Hepatocyte (in vitro differentiated cells): Measurements from ENCODE around the gene MLC1. TPM values are rescaled to one million over a fixed set of nuclear protein-coding genes. Genes with fewer than 3 reads are reported as not detected.

Source experiments
- DNase-seq: peaks from one replicate; pipeline ENCODE4 v3.0.0-alpha.2; 2016; ENCODE audit warnings: low spot score
- H2AFZ ChIP-seq: fragments of 200-600 bp; sonication (generic); 2 replicates; pipeline ENCODE4 v1.6.0; 2016; ENCODE audit warnings: antibody characterized with exemption, mild to moderate bottlenecking
- H3K27ac ChIP-seq: fragments of 200-600 bp; sonication (generic); 2 replicates; pipeline ENCODE4 v1.5.1; 2016; ENCODE audit warnings: mild to moderate bottlenecking
- H3K27me3 ChIP-seq: fragments of 200-600 bp; sonication (generic); 2 replicates; pipeline ENCODE4 v1.6.1; 2016
- H3K36me3 ChIP-seq: fragments of 200-600 bp; sonication (generic); replicated peaks from 2 replicates; pipeline ENCODE4 v1.5.1; 2016; ENCODE audit warnings: low read depth; ENCODE audit not compliant: insufficient read depth
- H3K4me1 ChIP-seq: fragments of 200-600 bp; sonication (generic); 2 replicates; pipeline ENCODE4 v1.5.1; 2016; ENCODE audit warnings: mild to moderate bottlenecking, moderate library complexity; ENCODE audit not compliant: insufficient read depth
- H3K4me2 ChIP-seq: fragments of 200-600 bp; sonication (generic); 2 replicates; pipeline ENCODE4 v1.6.0; 2016
- H3K4me3 ChIP-seq: fragments of 200-600 bp; sonication (generic); 2 replicates; pipeline ENCODE4 v1.5.1; 2016; ENCODE audit warnings: mild to moderate bottlenecking
- H3K79me2 ChIP-seq: fragments of 200-600 bp; sonication (generic); 2 replicates; pipeline ENCODE4 v1.6.0; 2017; ENCODE audit warnings: mild to moderate bottlenecking
- H3K9me2 ChIP-seq: fragments of 200-600 bp; sonication (generic); replicated peaks from 2 replicates; pipeline ENCODE4 v1.6.0; 2017; ENCODE audit warnings: mild to moderate bottlenecking; ENCODE audit not compliant: insufficient read depth
- H3K9me3 ChIP-seq: fragments of 200-600 bp; sonication (generic); 2 replicates; pipeline ENCODE4 v1.5.1; 2016; ENCODE audit warnings: low read depth, mild to moderate bottlenecking
- H4K20me1 ChIP-seq: fragments of 200-600 bp; sonication (generic); 2 replicates; pipeline ENCODE4 v1.6.0; 2016; ENCODE audit warnings: mild to moderate bottlenecking; ENCODE audit not compliant: insufficient read depth, poor library complexity, severe bottlenecking
- CTCF ChIP-seq: fragments of 200-600 bp; sonication (generic); IDR thresholded peaks from 2 replicates; pipeline ENCODE4 v1.5.1; 2016; ENCODE audit warnings: antibody characterized with exemption, mild to moderate bottlenecking; ENCODE audit not compliant: poor library complexity
- EZH2 ChIP-seq: fragments of 200-600 bp; sonication (generic); IDR thresholded peaks from 2 replicates; pipeline ENCODE4 v1.6.1; 2016; ENCODE audit warnings: antibody characterized with exemption, mild to moderate bottlenecking, borderline replicate concordance
- EZH2phosphoT487 ChIP-seq: fragments of 200-600 bp; sonication (generic); IDR thresholded peaks from one replicate; pipeline ENCODE4 v1.6.1; 2018; ENCODE audit warnings: antibody characterized with exemption, mild to moderate bottlenecking, low read depth, moderate library complexity; ENCODE audit not compliant: unreplicated experiment, severe bottlenecking
- WGBS: methylation state at CpG from one replicate; pipeline ENCODE4 v1.1.6; 2016; ENCODE audit warnings: low lambda C conversion rate; ENCODE audit errors: missing lambda C conversion rate; 5-methylcytosine and 5-hydroxymethylcytosine counted together
- polyA plus RNA-seq: library from polyadenylated mRNA; unstranded; fragments of >200 nt; fragmentation: Nextera tagmentation; extraction: Ambion mirVana; gene quantifications from 2 replicates; pipeline ENCODE4 v1.2.1, GENCODE V29; 2016
- total RNA-seq: library from RNA; depleted of rRNA; stranded (reverse); fragments of >200 nt; gene quantifications from 2 replicates; pipeline ENCODE4 v1.2.3, GENCODE V29; 2014

MLC1 gene
- total and polyA plus RNA-seq, 2 experiments from 2014 or later: 3.3 to 8.2 TPM

GRCh38 chr22:50061141-50061823, 23.9 kb downstream of the MLC1 start:
- no peaks in the 10 kb centered on the region for H3K79me2 ChIP-seq
- H3K9me2 ChIP-seq: no peaks in the 10 kb centered on the region
- peaks cover 18% of the 10 kb centered on the region for H3K4me1 ChIP-seq
- H2AFZ ChIP-seq: no peak overlapping the region
- no peak for DNase-seq
- 89% methylated on average over 27 of the region's 27 CpGs for WGBS
- no peak overlapping the region for H3K4me3 ChIP-seq
- no peaks in the 10 kb centered on the region for H4K20me1 ChIP-seq
- no peak overlapping the region for H3K4me2 ChIP-seq
- H3K36me3 ChIP-seq: no peaks in the 10 kb centered on the region
- peaks cover 17% of the 10 kb centered on the region for H3K27me3 ChIP-seq
- no peak overlapping the region for H3K27ac ChIP-seq
- H3K9me3 ChIP-seq: no peaks in the 10 kb centered on the region
- TF ChIP-seq CTCF (no peak), EZH2 (no peak), EZH2phosphoT487 (no peak)

GRCh38 chr22:50060441-50061140, 24.6 kb downstream of the MLC1 start:
- Histone ChIP-seq H3K36me3 (no peaks in the 10 kb centered on the region), H3K9me2 (no peaks in the 10 kb centered on the region), H4K20me1 (no peaks in the 10 kb centered on the region), H3K27me3 (peaks cover 17% of the 10 kb centered on the region), H3K4me1 (peaks cover 18% of the 10 kb centered on the region), H2AFZ (no peak overlapping the region), H3K9me3 (no peaks in the 10 kb centered on the region), H3K4me2 (no peak overlapping the region), H3K27ac (no peak overlapping the region), H3K4me3 (no peak overlapping the region), H3K79me2 (no peaks in the 10 kb centered on the region)
- TF ChIP-seq CTCF: no peak
- TF ChIP-seq EZH2: no peak
- no peak for TF ChIP-seq EZH2phosphoT487
- DNase-seq: no peak
- 80% methylated on average over 28 of the region's 28 CpGs for WGBS

- Histone ChIP-seq H3K4me1 (peaks cover 18% of the 10 kb centered on the region), H3K4me3 (no peak overlapping the region), H3K79me2 (no peaks in the 10 kb centered on the region), H3K36me3 (no peaks in the 10 kb centered on the region), H3K9me2 (no peaks in the 10 kb centered on the region), H3K4me2 (peak overlapping the region; percentile 73), H3K27me3 (peaks cover 17% of the 10 kb centered on the region), H4K20me1 (no peaks in the 10 kb centered on the region), H3K27ac (peak overlapping the region; percentile 78), H2AFZ (no peak overlapping the region), H3K9me3 (no peaks in the 10 kb centered on the region)
- no peak for DNase-seq
- whole genome bisulfite sequencing: 70% methylated on average over 7 of the region's 7 CpGs
- TF ChIP-seq EZH2phosphoT487 (no peak), EZH2 (no peak), CTCF (no peak)
Measured at GRCh38 chr22:50059881-50060262, 25.4 kb downstream of the MLC1 start.
